Cardiac muscle cell (in vitro differentiated cells and primary cell): ENCODE results near the gene PLA2G4F. TPM values are rescaled to one million over a fixed set of nuclear protein-coding genes. Genes with fewer than 3 reads are reported as not detected.

Experiments used
- DNase-seq, 2 donors: peaks; one replicate each; pipeline versions ENCODE4 v3.0.0 to v3.0.0-alpha.2; 2010 to 2017; ENCODE audit warnings: low read depth in 1 of 2, low spot score in 1 of 2
- H3K27ac ChIP-seq: fragments of 200-600 bp; sonication (generic); 2 replicates; pipeline ENCODE4 v1.5.1; 2016
- H3K27me3 ChIP-seq: fragments of 200-600 bp; sonication (generic); 2 replicates; pipeline ENCODE4 v1.6.0; 2016; ENCODE audit warnings: control low read depth
- H3K36me3 ChIP-seq: fragments of 200-600 bp; sonication (generic); 2 replicates; pipeline ENCODE4 v1.5.1; 2016; ENCODE audit warnings: control low read depth
- H3K4me1 ChIP-seq: fragments of 200-600 bp; sonication (generic); 2 replicates; pipeline ENCODE4 v1.8.1; 2017; ENCODE audit warnings: low read depth, mild to moderate bottlenecking, mixed run types
- H3K4me3 ChIP-seq: fragments of 200-600 bp; sonication (generic); 2 replicates; pipeline ENCODE4 v1.5.1; 2016; ENCODE audit warnings: mild to moderate bottlenecking
- H3K9me3 ChIP-seq: fragments of 200-600 bp; sonication (generic); 2 replicates; pipeline ENCODE4 v1.5.1; 2017; ENCODE audit warnings: low read depth, mild to moderate bottlenecking, control low read depth
- polyA plus RNA-seq: library from polyadenylated mRNA; unstranded; fragments of >200 nt; fragmentation: Nextera tagmentation; extraction: Ambion mirVana; gene quantifications from 2 replicates; pipeline ENCODE4 v1.2.1, GENCODE V29; 2016
- total RNA-seq: library from RNA; depleted of rRNA; stranded (reverse); fragments of >200 nt; gene quantifications from 2 replicates; pipeline ENCODE4 v1.2.3, GENCODE V29; 2016
- TF ChIP-seq, protein P1 (sequence below): IDR thresholded peaks from 2 replicates; pipeline ENCODE4 v1.5.1; 2012; ENCODE audit warnings: low read depth, mild to moderate bottlenecking, low read length

PLA2G4F gene
- total and polyA plus RNA-seq, 2 experiments from 2014 or later, result 1.2 to 2.9 TPM

DNA sequence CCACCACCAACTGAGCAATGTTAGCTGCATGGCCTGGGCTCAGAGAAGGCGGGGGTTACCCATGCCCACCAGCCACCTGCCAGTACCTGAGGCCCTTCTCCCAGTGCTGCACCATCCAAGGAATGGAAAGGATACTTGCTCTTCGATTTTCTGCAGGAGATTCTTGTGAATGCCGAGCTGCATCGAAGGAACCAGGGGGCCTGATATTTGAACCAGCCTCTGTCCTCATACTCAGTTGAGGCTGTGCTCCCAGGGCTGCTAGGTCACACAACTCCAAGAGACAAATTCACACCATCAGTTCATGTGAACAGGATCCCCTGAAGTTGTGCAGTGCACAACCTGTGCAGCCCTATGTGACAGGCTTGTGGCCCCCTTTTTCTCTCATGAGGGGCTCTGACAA lies 18.0 kb downstream of the PLA2G4F start:
- DNase-seq, result no peak
- H3K27ac ChIP-seq, result no peak overlapping the region
- H3K36me3 ChIP-seq, result no peaks in the 10 kb centered on the region
- H3K9me3 ChIP-seq, result no peaks in the 10 kb centered on the region
- H3K4me3 ChIP-seq, result no peak overlapping the region
- no peaks in the 10 kb centered on the region for H3K27me3 ChIP-seq
- H3K4me1 ChIP-seq, result no peaks in the 10 kb centered on the region
- TF ChIP-seq, protein P1, sequence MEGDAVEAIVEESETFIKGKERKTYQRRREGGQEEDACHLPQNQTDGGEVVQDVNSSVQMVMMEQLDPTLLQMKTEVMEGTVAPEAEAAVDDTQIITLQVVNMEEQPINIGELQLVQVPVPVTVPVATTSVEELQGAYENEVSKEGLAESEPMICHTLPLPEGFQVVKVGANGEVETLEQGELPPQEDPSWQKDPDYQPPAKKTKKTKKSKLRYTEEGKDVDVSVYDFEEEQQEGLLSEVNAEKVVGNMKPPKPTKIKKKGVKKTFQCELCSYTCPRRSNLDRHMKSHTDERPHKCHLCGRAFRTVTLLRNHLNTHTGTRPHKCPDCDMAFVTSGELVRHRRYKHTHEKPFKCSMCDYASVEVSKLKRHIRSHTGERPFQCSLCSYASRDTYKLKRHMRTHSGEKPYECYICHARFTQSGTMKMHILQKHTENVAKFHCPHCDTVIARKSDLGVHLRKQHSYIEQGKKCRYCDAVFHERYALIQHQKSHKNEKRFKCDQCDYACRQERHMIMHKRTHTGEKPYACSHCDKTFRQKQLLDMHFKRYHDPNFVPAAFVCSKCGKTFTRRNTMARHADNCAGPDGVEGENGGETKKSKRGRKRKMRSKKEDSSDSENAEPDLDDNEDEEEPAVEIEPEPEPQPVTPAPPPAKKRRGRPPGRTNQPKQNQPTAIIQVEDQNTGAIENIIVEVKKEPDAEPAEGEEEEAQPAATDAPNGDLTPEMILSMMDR, result no peak

GRCh38 chr15:42137461-42138261 lies 18.8 kb downstream of the PLA2G4F start:
- Histone ChIP-seq H3K27me3 (no peaks in the 10 kb centered on the region), H3K4me3 (no peak overlapping the region), H3K27ac (no peak overlapping the region), H3K9me3 (no peaks in the 10 kb centered on the region), H3K36me3 (no peaks in the 10 kb centered on the region), H3K4me1 (no peaks in the 10 kb centered on the region)
- DNase-seq, result peak; percentile 67
- TF ChIP-seq, protein P1, result peak; percentile 58

DNA sequence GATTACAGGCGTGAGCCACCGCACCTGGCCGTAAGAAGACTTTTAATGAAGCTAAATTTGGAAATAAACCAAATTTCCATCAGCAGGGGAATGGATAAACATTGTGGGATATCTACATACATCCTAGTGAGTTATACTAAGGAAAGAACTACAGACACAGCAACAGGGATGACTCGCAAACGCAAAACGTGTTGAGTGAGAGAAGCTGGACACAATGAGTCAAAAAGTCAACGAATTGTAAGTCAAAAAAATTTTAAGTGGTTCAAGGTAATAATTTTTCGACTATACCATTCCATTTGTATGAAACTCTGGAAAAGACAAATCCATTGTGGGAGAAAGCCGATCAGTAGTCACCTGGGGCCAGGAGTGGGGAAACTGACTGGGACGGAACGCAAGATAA lies 19.9 kb downstream of the PLA2G4F start:
- TF ChIP-seq, protein P1, result no peak
- no peak for DNase-seq
- Histone ChIP-seq H3K27ac (no peak overlapping the region), H3K27me3 (no peaks in the 10 kb centered on the region), H3K4me1 (peaks cover 7% of the 10 kb centered on the region), H3K4me3 (no peak overlapping the region), H3K36me3 (no peaks in the 10 kb centered on the region), H3K9me3 (no peaks in the 10 kb centered on the region)

DNA sequence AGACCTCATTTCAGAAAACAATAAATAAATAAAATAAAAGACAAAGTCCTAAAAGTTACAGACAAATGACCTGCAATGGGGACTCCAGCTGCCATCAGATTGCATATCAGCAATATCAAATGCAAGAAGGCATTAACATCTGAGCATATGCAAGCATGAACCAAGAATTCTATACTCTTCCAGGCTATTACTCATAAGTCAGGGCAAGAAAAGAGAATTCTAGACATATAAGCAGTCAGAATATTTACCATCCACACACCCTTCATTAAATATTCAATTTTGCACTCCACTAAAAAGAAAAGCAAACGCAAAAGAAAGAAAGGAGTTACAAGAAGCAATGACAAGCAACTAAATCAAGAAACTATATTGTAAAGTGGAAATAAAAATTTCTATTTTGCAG lies 21.1 kb downstream of the PLA2G4F start:
- no peaks in the 10 kb centered on the region for H3K36me3 ChIP-seq
- no peak for DNase-seq
- H3K27me3 ChIP-seq, result peaks cover under 1% of the 10 kb centered on the region
- no peak overlapping the region for H3K4me3 ChIP-seq
- TF ChIP-seq, protein P1, result no peak
- peaks cover 7% of the 10 kb centered on the region for H3K4me1 ChIP-seq
- no peaks in the 10 kb centered on the region for H3K9me3 ChIP-seq
- no peak overlapping the region for H3K27ac ChIP-seq

DNA sequence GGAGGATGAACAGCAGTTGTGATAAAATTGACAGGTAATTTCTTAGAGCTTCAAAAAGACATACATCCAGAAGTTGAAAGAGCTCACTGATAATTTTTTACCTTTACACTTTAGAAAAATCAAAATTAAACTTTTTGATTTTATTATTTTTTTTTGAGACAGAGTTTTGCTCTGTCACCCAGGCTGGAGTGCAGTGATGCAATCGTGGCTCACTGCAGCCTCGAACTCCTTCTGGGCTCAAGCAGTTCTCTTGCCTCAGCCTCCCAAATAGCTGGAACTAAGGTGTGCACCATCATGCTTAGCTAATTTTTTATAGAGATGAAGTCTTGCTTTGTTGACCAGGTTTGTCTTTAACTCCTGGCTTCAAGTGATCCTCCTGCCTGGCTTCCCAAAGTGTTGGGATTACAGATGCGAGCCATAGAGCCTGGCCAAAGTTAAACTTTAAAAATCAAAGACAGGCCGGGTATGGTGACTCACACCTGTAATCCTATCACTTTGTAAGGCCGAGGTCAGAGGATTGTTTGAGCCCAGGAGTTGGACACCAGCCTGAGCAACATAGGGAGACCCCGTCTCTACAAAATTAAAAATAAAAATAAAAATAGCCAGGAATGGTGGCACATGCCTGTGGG lies 21.7 kb downstream of the PLA2G4F start:
- no peak overlapping the region for H3K27ac ChIP-seq
- peaks cover 7% of the 10 kb centered on the region for H3K4me1 ChIP-seq
- H3K27me3 ChIP-seq, result peaks cover 2% of the 10 kb centered on the region
- no peak overlapping the region for H3K4me3 ChIP-seq
- H3K9me3 ChIP-seq, result no peaks in the 10 kb centered on the region
- no peak for DNase-seq
- TF ChIP-seq, protein P1, result no peak
- H3K36me3 ChIP-seq, result no peaks in the 10 kb centered on the region
